NCI-H2107 treated with DMSO at 0.1 percent for 48 hours (cell line): Measurements from ENCODE around the gene PSMG4.

ENCODE experiments used
- DNase-seq: peaks from one replicate; lab custom pipeline; 2025; ENCODE audit not compliant: unreplicated experiment; lab: John Stamatoyannopoulos, UW

The PSMG4 gene

DNA sequence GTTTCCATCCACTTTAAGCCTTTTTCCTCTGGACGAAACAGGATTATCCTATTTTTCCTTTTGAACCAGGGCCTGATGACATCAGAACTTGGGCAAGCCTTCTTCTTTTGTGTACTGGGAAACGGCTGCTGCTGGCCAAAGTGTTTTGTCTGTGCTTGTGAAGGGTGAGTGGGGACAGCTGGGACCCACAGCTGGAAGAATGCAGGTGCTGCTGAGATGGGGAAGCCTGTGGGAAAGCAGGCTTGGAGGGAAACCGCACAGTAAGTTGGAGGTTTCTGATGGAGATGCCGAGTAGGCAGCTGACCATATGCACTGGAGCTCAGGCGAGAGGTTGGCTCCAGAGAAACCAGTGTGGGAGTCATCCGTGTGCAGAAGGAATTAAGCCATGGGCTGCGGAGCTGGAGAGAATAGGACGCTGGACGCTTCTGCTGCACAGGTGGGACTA lies 8.5 kb upstream of the PSMG4 start:
- peak; percentile 62 for DNase-seq

- peak; percentile 62 for DNase-seq
Measured at GRCh38 chr6:3251462-3252314, 7.1 kb upstream of the PSMG4 start.

DNA sequence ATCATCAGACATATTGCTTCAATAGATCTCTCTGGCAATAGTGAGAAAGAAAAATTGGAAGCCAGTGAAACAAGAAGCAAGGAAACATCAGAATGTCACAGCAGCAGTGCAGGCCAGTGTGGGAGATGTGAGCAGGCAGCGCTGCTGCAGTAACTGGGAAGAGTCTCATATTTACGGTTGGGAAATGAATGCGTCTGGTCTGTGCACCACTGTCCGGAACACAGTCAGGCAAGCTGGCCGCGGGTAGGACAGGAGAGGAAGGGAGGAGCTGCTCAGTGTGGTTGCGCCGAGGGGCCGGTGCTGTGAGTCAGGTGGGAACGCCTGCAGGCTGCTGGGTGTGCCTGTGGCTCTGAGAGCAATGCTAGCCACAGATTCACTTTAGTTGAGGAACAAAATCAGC lies 6.4 kb upstream of the PSMG4 start:
- no peak for DNase-seq

GRCh38 chr6:3252861-3253596 lies 5.7 kb upstream of the PSMG4 start:
- no peak for DNase-seq

- DNase-seq = no peak
Measured at GRCh38 chr6:3253597-3253961, 5.2 kb upstream of the PSMG4 start.

DNA sequence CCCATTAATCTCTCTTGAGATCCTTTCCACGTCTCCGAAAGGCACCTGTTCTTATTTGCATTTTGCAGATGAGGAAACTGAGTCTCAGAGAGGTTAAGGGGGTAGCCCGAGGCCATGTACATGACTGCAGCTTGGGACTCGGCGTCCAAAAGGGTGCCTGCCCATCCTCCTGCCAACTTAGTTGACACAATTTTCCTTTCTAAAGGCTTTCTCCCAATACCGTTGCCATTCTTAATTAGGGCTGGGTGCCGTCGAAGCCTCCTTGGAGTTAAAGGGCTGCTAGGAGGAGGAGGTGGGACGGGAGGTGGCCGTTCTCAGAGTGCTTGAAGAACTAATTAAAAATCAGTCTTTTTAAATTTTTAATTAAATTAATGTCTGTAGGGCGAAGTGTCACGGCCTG lies 546 bp upstream of the PSMG4 start:
- DNase-seq = no peak

GRCh38 chr6:3259491-3259958 lies 778 bp downstream of the PSMG4 start:
- peak; percentile 22 for DNase-seq

GRCh38 chr6:3260296-3260695 lies 1.5 kb downstream of the PSMG4 start:
- DNase-seq = no peak

DNA sequence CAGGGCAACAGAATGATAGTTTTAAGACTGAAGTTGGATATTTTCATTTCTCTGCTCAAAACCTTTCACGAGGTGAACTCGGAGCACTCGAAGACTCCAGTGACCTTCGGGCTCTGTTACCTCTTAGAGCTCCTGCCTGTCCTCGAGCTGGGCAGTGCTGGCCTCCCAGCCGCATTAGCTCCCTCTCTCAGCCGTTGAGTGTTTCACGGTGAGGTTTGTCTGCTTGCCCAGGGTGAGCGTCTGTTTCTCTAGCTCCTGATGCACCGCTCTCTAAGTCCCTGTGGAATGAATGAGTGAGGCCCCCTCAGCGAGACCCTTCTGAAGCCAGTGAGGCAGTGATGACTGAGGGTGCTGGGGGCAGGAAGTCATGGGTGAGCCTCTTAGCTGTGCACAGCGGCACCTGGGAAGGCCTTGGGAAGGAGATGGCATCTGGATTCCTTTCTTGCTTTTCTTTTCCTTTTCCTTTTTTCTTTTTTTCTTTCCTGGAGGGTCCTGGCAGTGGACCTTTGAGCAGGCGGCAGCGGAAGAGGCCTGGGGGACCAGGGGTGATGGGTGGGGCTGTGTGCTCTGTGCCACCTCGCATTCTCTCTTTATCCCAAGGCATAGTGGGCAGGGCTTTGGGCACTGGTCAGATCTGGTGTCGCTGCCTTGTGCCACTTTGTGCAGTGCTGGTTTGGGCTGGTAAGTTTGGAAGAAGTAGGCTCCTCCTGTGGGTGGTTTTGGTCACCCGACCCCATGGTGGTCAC lies 2.2 kb downstream of the PSMG4 start:
- no peak for DNase-seq

DNA sequence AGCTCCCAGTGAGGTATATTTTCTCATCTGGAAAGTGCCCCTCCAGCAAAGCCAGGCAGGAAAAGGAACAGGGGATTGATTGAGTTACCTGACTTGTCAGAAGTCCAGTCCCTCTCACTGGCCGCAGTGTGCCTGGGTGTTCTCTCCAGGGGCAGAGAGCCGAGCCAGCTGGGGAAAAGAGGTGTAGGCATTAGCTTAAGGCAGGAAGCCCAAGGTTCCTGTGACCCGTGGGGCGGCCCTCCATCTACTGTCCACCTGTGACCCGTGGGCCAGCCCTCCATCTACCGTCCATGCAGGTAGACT lies 2.7 kb downstream of the PSMG4 start:
- DNase-seq = no peak

DNA sequence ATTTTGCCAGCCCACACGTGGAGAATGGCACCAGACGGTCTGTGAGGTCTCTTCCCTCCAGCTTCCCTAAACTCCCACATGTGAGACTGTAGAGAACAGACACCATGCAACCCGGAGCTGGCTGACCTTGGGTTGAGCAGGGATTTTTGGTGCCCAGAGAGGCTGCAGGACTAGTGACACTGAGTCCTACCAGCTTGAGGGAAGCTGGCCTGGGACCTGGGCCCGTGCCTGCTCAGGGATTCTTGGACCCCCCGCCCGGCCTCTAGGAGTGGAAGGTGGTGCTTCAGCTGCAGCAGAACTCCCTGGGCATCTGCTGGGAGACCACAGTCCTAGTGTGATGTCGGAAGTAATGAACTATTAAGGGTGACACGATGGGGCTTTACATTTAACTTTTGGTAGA lies 3.2 kb downstream of the PSMG4 start:
- DNase-seq = no peak

DNA sequence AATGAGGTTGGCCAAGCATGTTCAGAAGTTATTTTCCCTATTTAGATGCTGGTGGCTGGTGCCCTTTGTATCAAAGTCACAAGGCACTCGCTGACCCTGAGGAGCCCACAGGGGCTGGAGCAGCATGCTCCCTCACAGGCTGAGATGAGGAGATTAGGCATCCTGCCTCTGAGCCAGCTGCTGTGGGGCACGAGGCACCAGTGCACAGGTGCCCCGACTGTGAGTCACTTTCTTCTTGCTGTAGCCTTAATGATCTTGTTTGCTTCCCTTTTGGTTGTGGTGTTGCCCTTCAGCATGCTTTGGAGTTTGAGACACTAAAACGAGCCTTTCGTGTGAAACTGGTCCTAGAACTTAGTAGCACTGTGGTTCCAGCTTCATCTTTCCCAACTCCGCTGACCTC lies 4.3 kb downstream of the PSMG4 start:
- DNase-seq = no peak

- no peak for DNase-seq
Measured at GRCh38 chr6:3264356-3264755, 5.6 kb downstream of the PSMG4 start.

DNA sequence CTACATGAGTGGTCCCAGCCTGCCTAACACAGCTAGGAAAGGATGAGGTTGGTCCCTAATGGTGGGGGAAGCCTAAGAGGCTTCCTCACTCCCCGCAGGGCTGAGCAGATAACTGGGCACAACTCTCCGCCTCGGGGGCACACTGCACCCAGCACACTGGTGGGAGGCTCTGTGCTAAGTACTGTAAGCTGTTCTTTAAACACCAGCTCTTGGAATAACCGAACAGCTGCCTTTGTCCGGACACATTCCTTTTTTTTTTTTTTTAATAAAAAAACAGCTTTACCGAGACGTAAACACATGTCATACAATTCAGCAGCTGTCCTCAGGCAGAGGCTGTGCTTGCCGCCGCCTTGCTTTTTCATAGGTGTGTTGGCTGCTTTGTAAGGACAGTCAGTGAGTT lies 6.9 kb downstream of the PSMG4 start:
- no peak for DNase-seq

DNA sequence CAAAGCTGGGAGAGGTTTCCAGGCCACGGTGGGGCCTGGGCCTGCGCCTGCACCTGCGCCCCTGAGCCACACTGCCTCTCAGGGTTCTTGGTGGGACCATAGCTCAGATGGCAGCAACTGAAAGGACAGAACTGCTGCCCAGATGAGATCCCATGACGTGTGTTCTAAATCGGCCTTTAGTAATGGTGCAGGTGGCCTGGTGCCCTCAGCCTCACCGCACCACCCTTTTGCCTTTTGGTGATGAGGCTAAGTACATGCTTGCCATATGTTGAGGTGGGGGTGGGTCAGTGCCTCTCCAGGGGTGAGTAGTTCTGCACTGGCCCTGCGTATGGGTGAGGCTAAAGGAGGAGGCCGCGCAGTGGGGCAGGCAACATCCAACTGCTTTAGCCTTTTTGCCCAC lies 7.4 kb downstream of the PSMG4 start:
- DNase-seq = no peak

DNA sequence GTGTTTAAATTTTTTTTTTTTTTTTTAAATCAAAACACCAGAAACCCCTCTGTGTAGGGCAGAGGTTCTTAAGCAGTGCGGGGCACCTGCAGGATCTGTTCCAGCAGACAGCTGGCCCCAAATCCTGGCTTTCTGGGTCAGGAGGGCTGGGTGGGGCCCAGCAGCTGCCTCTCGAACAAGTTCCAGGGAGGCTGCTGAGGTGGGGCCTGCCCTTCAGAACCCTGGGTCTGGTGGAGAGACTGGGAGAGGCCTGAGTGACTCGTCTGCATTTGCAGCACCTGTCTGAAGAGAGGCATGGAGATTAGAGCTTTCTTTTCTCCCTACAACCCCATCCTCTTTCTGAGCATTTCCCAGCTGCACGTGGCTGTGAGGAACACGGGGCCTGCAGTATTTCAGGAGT lies 8.4 kb downstream of the PSMG4 start:
- no peak for DNase-seq

GRCh38 chr6:3268680-3269079 lies 9.9 kb downstream of the PSMG4 start:
- DNase-seq = no peak

- DNase-seq = no peak
Measured at GRCh38 chr6:3269281-3269975, 10.7 kb downstream of the PSMG4 start.

DNA sequence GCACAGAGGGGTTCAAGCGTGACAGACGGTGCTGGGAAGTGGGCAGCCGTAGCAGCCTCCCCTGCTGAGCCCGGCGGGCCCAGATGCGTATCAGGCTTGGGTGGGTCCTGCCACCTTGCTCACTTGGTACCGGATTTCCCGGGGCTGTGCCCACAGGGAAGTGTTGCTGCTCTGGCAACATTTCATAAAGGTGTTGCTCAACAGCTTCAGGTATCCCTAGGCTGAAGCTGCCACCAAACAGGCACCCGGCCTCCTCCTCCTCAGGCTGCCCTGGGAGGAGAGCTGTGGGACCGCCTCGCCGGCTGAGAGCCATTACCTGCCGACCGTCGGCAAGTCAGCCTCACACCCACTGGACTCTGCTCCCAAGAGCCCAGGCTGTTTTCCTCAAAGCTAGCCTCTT lies 11.5 kb downstream of the PSMG4 start:
- DNase-seq = no peak

- DNase-seq = no peak
Measured at GRCh38 chr6:3271756-3272155, 13.0 kb downstream of the PSMG4 start.

DNA sequence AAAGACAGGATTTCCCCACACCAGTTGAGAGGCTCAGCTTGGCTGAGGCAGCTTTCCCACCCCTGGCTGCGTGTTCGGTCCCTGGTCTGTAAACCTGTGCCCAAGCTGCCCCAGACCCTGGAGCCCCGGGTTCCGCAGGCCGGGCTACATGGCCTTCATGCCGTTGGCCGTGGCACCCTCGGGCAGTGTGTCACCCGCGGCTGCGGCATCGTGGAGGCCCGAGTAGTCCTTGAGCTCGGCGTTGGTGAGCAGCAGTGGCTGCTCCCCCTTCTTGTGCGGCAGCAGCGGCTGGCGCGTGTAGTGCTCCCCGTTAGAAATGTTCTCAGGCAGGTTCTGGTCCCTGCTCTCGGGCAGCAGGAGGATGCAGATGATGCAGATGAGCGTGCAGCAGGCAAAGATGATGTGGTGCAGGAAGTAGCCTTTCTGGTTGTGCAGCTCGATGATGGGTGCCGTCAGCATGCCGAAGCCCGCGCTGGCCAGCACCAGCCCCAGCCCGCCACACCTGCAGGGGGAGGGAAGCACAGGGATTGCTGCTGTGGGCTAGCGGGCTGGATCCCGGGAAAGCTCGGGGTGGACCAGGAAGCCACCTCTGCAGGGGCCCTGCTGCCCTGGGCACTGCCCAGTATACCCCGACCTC lies 14.3 kb downstream of the PSMG4 start:
- DNase-seq = no peak
